Raji (cell line): ENCODE measurements around the gene SIPA1L2.

Experiments used
- POLR2A ChIP-seq: IDR thresholded peaks from 2 replicates; pipeline ENCODE4 v1.6.1; 2011; ENCODE audit warnings: low read depth, low read length, control low read depth; ENCODE audit not compliant: insufficient read depth

SIPA1L2 gene

DNA sequence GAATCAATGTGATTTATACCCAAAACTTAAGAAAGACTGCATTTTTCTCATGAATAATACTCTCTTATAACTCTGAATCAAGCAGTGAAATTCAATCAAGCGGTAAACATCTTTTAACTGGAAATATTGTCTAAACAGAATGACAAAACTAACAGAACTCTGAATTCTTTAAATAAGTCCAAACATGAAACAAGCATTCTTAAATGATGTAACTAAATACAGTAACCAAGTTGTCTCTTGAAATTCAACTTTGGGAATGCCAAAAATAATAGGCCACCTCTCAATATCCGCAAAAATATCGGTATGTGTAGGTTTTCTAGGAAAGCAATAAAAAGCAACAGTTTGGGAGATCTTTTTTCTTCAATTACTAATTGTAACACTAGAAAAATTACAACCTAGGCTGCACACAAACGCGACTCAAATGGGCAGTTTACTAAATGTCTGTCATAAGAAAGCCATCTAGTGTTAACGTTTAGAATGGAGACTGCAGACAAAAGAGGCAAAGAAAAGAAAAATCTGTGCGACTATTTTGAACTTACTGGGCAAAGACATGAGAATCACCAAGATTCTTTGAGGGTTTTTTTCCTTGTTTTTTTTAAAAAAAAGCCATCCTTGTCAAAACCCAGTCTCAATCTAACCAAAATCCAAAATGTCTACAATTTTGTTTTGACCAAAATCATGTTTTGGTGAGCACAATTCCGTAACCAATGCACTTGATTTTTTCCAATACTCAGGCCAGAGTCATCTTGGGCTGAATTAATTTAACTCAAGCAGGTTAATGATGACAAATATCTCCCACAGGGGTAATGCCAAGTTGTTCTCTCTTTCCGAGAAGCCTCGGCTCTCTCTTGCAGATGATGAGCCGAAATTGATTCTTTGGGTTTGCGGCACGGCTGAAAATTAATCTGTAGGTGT, 1.3 kb downstream of the SIPA1L2 start:
- no peak for TF ChIP-seq POLR2A

DNA sequence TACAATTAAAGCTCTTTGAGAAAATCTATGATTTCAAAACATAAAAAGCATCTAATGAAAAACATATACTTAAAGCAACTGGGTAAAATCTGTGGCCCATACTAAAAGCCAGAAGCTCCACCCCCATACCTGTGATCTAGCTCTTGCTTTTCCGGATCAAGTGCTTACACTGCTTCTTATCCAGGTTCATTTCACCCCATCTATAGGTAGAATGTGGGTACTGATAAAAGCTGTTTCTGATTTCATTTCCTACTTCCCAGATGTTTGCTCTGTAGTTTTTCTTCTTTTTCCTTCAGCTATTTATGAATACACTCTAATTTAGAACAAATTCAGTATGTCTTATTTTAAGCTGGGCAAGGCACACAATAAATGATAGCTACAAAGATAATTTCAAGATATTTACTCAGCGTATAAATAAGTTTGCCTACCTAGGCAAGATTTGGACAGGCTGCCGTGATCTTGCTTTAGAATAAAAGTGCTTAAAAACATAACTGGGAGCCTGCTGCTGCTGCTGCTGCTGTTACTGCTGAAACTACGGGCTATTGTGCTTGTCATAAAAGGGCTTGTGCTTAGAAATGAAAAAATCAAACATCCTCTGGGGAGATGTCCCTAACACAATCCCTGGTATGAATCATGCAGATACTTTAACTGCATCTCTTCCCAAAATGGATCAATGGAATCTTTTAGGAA, 2.1 kb downstream of the SIPA1L2 start:
- TF ChIP-seq POLR2A = no peak

DNA sequence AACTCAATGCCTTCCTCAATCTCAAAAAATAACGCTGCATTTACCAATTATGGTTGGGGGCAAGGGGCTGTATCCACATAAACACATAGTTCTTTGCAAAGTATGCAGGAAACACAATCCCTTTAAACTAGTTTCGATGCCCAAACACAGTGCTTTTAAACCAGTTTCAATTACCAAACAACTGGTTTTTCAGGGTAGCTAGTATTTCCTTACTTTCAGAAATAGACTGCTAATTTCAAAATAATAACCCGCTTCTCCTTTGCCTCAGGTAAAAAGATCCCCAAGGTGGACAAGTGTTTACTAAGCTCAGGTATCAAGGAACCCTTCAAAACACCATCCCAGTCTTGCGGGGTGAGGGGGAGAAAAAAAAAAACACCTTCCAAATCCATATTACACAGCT, 2.8 kb downstream of the SIPA1L2 start:
- TF ChIP-seq POLR2A = no peak

DNA sequence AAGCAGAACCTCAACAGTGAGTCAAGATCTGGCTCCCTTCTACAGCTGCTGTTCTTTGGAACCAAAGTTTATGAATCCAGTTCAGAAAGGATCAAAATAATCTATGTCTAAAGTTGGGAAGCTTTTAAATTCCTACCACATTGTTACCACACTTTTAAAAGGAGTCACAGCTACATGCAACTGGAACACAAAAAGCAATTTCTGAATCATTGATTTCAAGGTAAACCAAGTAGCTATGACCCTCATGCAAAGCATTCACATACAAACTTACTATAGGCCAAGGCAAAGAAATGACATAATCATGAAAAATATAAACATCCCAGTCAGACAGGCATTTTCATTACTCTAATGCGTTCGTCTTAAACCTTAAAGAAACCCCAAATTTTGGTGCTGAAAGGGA, 3.5 kb downstream of the SIPA1L2 start:
- no peak for TF ChIP-seq POLR2A

DNA sequence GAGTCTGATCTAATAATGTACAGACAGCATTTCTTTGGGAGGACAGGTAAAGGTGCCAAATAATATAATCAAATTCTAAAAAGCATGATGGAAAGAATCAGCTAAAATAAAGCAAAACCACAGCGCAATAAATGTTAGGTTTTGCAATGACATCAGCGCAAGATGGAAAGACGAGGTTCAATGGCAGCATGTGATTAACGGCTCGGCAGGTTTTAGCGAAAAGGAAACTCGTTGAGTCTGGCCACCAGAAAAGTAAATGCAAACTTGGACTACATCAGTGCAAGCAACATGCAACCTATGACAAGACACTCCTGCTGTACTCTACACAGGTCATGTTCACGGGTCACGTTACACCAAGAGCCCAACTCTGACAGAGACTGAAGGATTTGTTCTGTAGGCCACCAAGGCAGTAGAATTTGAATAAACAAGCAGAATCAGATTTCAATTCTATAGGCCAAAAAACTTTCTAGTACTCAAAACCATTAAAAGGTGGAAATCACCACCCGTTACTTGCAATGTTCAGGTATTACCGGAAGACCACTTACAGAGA, 4.5 kb downstream of the SIPA1L2 start:
- TF ChIP-seq POLR2A = no peak

DNA sequence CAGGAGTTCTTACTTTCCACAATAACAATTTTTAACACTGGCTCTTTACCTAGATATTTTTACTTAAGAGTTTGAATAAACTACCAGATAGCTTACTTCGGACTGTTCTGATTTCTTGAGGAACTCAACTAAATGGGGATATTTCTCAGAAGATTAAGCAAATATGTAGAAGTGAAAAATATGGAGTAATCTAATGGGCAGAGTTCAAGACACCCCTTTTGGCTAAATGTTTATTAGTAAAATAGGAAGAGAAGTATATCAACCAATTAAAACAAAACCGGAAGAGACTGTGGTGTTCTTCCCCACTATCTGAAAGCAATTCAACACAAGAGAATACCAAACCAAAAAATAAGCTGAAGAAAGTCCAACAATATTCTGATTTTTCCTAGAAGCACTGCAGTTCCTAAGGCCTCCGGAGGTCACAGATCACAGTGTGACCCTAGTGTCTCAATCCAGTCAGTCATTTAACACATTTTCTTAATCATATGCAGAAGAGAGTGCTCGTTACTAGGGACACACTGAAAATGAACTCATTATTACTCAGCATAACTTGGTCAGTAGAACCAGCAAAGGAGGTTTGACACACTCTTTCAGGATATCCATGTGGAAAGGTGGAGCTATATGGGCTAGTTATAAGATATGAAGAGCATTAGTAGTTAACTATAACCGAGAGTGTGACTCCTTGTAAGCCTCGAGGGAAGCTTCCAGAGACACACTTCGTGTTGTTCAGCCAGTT, 5.2 kb downstream of the SIPA1L2 start:
- no peak for TF ChIP-seq POLR2A

DNA sequence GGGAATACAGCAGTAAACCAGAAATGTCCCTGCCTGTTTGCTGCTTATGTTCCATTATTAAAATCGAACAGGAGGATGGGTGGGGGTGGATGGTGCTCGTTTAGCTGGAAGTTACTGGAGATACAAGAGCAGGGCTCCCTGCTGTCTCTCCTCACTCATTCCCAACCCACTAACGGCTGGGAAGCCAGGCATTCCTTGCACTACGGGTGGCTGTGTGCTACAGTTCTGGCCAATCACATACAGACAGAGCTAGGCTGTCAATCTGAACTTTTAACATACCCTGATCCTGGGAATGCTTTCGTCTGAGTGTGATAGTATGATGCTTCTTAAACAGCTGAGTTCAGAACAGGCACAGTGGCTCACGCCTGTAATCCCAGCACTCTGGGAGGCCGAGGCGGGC, 7.0 kb downstream of the SIPA1L2 start:
- TF ChIP-seq POLR2A = no peak

DNA sequence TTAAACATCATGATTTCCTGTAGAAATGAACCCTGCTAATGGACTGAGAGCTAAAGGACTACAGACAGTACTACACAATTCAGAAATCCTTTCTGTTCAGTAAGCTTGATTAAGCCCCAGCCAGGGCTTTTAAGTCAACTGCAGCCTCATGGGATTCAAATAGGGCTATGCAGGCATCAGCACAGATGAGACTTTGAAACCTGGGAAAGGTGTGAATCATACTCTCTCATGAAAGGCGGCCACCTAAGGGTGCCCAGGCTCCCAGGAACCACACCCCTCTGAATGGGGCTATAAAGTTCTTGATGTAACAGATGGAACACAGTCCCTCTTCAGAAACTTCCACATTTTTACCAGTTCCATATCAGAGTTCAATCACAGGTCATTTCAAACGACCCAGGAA, 7.6 kb downstream of the SIPA1L2 start:
- TF ChIP-seq POLR2A = no peak

DNA sequence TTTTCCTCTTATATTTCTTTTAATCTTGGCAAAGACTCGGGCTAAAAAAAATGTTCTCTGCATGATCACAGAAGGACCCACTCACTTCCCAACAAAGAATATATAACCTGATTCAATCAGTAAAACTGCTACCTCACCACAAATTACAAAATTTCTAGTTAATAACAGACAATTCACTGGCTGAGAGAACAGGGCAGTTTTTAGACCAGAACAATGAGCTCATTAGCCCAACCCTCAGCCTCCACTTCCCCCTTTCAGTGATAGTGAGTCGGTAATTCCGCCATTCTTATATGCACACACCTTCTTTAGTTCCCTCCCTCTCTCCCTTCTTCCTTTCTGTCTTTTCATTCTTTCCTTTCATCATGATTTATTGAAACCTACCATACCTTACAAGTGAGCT, 8.9 kb downstream of the SIPA1L2 start:
- TF ChIP-seq POLR2A = no peak

DNA sequence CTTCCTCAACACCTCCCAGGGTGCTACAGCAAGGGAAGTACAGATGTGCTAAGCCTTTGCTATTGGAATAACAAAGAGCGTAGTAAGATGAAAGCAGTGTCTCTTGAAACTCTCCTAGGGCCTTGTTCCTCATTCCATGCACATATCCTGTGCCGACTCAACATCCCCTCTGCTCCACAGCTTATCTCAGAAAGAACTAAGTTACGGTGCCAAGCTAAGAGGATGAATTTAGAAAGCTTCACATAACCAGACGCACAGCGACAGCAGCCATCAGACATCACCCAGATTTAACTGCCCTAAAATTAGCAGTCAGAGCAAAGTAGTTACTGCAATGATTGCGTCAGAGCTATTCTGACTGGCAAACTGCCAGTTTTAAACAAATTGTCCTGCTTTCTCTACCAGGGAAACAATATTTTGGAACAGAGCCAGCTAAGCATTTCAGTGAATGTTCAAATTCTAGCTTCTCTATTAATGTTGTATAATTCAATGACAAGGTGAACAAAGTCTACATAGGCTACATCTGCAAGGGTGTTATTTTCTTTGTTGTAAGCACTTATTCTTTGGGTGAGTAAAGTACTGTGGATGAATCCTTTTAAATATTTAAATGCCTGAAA, 9.5 kb downstream of the SIPA1L2 start:
- no peak for TF ChIP-seq POLR2A

DNA sequence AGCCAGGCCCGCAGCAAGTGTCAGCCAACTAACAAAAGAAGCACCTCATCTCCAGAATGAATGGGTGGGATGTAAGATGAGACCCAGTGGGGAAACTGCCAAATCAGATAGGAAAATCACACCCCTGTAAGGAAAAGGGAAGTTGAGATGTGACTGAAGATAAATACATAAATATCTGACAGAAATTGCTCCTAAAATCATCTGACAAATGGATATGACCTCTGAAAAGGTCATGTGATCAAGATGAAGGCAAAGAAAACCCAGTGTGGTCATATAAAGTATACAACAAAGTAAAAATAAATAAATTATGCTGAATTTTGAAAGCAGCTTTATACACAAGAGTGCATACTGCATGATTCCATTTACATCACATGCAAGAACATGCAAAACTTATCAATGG, 12.7 kb downstream of the SIPA1L2 start:
- TF ChIP-seq POLR2A = no peak

DNA sequence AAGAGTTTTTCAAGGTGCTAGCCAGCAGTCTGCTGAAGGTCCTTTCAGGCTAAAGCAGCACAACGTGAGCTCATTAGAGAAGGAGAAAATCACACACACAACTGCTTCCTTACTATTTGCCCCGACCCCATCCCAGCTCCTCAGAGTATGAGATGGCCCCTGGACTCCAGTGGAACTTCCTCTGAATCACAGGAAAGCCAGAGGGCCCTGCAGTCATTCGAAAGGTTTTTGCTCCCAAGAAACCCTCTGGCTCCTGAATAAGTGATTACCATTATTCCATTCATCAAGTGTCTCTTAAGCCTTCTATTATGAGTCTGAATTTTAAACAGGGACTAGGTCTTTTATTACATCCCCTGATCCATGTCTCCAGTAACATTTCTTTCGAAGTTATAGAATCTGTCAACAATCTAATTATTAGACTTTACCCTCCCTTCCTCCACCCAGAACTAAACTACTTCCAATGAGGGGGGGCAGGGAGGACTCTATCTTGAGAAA, 14.6 kb downstream of the SIPA1L2 start:
- no peak for TF ChIP-seq POLR2A

DNA sequence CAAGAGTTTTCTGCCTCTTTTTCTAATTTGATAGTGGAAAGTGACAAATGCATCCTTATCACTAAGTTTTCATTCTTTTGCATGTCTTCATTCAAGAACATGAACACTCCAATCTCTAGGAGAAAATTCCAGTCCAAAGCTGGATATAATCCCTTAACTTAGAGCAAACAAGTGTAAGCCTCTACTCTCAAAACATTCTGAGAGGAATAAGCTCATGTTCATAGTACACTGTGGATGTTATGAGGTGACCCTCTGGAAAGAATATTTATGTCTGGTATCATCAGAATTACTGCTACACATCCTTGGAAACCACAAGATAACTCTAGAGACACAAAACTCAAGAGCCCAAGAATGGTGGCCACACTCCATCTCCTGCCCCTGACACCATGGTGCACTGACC, 15.1 kb downstream of the SIPA1L2 start:
- TF ChIP-seq POLR2A = no peak

DNA sequence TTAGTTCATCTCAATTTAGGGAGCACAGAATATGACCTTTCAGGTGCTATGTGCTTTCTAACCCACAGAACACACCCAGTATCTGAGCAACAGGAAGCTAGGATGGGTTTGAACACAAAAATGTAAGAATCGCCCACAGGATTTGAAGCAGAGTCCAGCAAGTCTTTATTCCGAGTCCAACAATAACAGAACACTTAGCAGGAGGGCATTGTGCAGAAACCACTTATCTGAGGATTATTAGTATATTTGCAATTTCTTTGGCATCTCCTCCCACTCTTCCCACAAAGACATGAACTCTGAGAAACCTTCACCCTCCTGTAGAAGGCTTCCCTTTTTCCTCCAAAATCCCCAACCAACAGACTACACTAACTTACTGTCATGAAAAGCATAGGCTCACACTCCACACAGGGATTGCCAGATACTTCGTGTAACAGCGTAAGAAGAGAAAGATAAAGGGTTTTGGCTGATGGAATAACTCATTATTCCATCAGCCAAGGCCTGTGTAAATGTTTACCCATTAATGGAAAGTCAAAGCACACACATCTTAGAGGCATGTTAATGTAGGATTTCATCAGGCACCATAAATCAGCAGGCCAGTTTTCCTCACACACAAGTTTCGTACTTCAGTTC, 16.1 kb downstream of the SIPA1L2 start:
- no peak for TF ChIP-seq POLR2A
